Stimulated activated CD4-positive, alpha-beta T cell treated with anti-CD3 and anti-CD28 coated beads, TNF-alpha, amount 100 ng/mL, for 48 hours (primary cell): ENCODE measurements around the gene NDE1.
"Not testable (repeated sequence)": the region's sequence is repeated elsewhere in the genome, so short reads cannot be mapped to it uniquely, and the experiment has no call there.

Experiments used
- DNase-seq, 3 donors: peaks; one replicate each; pipeline ENCODE4 v3.0.0-alpha.2; 2020; ENCODE audit warnings: low read depth in 3 of 3

NDE1 gene

GRCh38 chr16:15650698-15651171, 690 bp downstream of the NDE1 start:
- peak in 1 of 3 donors; percentile 26 for DNase-seq

- no peak for DNase-seq
Observed at GRCh38 chr16:15652293-15653001, 2.4 kb downstream of the NDE1 start.

- no peak for DNase-seq
Observed at GRCh38 chr16:15653227-15653626, 3.2 kb downstream of the NDE1 start.

GRCh38 chr16:15654591-15654990, 4.5 kb downstream of the NDE1 start:
- no peak for DNase-seq

- not testable (repeated sequence) for DNase-seq
Observed at GRCh38 chr16:15655561-15655960, 5.5 kb downstream of the NDE1 start.

DNA sequence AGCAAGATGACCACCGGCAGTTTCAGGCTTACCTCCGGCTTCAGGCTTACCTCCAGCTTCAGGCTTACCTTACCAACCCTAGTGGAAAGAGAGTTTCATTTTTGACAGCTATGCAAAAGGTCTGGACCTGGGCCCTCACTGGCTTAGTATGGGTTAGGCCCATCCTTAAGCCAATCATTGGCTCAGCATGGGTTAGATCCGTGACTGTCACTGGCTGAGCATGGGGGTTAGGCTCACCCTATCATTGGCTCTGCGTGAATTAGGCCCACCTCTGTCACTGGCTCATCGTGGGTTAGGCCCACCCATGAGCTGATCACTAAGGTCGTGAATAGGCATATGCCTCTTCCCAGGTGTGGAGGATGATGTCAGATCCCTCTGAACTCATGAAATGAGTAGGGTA, 8.1 kb downstream of the NDE1 start:
- no peak for DNase-seq

DNA sequence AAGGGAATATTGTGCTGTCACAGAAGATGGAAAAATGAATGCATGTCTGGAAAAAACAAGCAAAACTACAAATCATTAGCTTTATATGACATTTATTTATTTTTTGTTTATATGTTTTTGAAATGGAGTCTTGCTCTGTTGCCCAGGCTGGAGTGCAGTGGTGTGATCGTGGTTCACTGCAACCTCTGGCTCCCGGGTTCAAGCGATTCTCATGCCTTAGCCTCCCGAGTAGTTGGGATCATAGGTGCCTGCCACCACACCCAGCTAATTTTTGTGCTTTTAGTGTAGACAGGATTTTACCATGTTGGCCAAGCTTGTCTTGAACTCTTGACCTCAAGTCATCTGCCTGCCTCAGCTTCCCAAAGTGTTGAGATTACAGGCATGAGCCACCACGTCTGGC, 8.5 kb downstream of the NDE1 start:
- no peak for DNase-seq

- no peak for DNase-seq
Observed at GRCh38 chr16:15660203-15660601, 10.2 kb downstream of the NDE1 start.

- no peak for DNase-seq
Observed at GRCh38 chr16:15665107-15665506, 15.1 kb downstream of the NDE1 start.

- no peak for DNase-seq
Observed at GRCh38 chr16:15667091-15667742, 17.2 kb downstream of the NDE1 start.

- no peak for DNase-seq
Observed at GRCh38 chr16:15671530-15672117, 21.6 kb downstream of the NDE1 start.

- DNase-seq, result not testable (repeated sequence)
Observed at GRCh38 chr16:15672127-15672513, 22.1 kb downstream of the NDE1 start.

GRCh38 chr16:15672514-15673167, 22.6 kb downstream of the NDE1 start:
- DNase-seq, result peak; percentile 17 to 34 (median 29)

- DNase-seq, result no peak
Observed at GRCh38 chr16:15674571-15674970, 24.5 kb downstream of the NDE1 start.

- DNase-seq, result no peak
Observed at GRCh38 chr16:15676506-15676905, 26.5 kb downstream of the NDE1 start.

DNA sequence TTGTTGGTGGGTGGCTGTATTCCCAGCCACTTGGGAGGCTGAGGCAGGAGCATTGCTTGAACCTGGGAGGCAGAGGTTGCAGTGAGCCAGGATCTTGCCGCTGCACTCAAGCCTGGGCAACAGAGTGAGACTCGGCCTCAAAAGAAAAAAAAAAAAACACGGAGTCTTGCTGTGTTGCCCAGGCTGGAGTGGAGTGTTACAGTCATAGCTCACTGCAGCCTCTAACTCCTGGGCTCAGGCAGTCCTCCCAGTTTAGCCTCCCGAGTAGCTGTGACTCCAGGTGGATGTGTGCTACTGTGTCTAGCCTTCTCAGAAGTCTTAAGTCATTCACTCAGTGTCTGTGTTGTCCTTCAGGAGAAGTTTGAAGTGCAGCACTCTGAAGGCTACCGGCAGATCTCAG, 27.4 kb downstream of the NDE1 start:
- no peak for DNase-seq

GRCh38 chr16:15682105-15682570, 32.1 kb downstream of the NDE1 start:
- peak in 1 of 3 donors; percentile 41 for DNase-seq

DNA sequence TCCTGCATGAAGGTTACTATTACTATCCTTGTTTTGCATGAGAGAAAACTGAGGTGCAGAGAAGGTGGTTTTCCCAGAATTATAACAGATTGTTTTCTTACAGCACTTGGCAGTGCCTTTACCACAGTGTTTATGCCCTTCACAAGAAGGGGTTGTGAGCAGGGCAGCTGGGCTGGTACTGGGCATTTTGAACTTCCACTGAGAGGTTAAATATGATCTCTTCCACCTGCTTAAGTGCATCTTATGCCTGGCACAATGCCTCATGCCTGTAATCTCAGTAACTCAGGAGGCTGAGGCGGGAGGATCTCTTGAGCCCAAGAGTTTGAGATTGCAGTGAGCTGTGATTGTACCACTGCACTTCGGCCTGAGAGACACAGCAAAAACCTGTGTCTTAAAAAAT, 36.2 kb downstream of the NDE1 start:
- no peak for DNase-seq

DNA sequence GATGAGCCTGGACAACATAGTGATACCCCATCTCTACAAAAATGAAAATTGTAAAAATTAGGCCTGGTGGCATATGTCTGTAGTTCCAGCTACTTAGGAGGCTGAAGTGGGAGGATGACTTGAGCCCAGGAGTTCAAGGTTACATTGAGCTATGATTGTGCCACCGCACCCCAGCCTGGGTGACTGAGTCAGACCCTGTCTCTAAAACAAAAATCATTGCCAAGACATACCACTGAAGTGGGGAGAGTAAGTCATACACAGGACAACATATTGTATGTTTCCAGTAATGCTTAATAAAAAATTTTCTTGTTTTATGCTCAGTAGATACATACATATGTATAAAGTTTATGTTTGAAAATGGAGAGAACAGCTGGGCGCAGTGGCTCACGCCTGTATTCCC, 39.2 kb downstream of the NDE1 start:
- no peak for DNase-seq

DNA sequence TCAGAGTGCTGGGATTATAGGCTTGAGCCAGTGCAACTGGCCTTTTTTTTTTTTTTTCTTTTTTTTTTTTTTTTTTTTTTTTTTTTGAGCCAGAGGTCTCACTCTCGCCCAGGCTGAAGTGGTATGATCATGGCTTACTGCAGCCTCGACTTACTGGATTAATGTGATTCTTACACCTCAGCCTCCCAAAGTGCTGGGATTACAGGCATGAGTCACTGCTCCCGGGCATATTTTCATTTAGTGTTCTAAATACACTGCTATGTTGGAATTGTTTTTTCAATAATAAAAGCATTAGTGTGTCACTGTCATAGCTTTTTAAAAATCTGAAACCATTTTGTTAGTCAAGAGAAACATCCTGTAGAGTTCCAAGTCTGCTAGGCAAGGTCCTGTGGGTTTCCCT, 40.3 kb downstream of the NDE1 start:
- DNase-seq, result no peak

DNA sequence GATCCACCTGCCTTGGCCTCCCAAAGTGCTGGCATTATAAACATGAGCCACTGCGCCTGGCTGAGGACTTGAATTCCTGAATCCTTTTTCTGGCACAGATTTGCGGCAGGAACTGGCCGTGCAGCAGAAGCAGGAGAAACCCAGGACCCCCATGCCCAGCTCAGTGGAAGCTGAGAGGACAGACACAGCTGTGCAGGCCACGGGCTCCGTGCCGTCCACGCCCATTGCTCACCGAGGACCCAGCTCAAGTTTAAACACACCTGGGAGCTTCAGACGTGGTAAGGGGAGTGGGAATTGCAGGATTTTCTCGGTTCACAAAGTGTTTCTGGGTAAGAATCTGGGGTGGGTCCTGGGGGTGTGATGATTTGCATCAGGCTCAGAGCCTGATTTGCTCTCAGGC, 41.0 kb downstream of the NDE1 start:
- DNase-seq, result no peak

DNA sequence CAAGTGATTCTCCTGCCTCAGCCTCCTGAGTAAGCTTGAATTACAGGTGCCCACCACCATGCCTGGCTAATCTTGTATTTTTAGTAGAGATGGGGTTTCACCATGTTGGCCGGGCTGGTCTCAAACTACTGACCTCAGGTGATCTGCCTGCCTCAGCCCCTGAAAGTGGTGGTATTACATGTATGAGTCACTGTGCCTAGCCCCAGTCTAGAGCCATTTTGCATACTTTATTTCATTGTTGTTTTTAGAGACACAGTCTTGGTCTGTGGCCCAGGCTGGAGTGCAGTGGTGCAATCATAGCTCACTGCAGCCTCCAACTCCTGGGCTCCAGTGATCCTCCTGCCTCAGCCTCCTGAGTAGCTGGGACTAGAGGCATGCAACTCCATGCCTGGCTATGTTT, 42.5 kb downstream of the NDE1 start:
- not testable (repeated sequence) for DNase-seq
